ENCODE data around the gene VTI1A.

The VTI1A gene

DNA sequence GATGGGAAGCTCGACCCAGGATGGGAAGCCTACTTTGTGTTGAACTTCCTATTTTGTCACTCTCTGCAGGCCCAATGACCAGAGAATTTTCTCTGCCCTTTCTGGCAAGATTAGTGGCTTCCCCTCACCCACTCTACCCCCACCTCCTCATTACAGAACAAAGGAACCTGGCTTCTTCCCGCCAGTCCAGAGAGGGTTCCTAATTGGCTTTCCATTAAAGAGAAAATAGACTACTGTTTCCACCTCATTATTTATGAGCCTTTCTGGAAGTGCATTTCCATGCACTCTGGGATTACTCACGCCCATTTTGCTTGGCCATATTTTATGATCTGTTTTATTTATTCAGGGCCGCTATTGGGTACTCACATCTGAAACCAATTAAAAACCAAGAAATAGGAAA lies 408.1 kb downstream of the VTI1A start:
- Histone ChIP-seq H3K4me3 (ENCODE audit: low read depth, low read length) (no peak overlapping the region), H3K4me1 (ENCODE audit: control insufficient read depth, insufficient read depth, low read length) (no peaks in the 10 kb centered on the region), H3K36me3 (ENCODE audit: control insufficient read depth in 2 of 2, insufficient read depth in 1 of 2, low read length in 2 of 2) (no peaks in the 10 kb centered on the region), H3K27ac (ENCODE audit: extremely low read depth, low read depth, low read length) (no peak overlapping the region), H3K9me3 (ENCODE audit: control insufficient read depth, insufficient read depth, low read depth, low read length) (no peaks in the 10 kb centered on the region)
- TF ChIP-seq ZNF518A (tag by site-specific recombination; conservative IDR thresholded peaks at IDR 0.05; ENCODE audit: low read depth) (no peak), ZBTB7A (tag by site-specific recombination; IDR thresholded peaks at IDR 0.05; ENCODE audit: low read depth) (no peak), ZNF140 (tag by site-specific recombination; IDR thresholded peaks at IDR 0.05) (no peak), ZNF558 (tag by site-specific recombination; IDR thresholded peaks at IDR 0.05) (no peak), OVOL3 (tag by site-specific recombination; IDR thresholded peaks at IDR 0.05) (no peak), ZNF398 (tag by site-specific recombination; IDR thresholded peaks at IDR 0.05) (no peak)
- TF ChIP-seq, protein P1, sequence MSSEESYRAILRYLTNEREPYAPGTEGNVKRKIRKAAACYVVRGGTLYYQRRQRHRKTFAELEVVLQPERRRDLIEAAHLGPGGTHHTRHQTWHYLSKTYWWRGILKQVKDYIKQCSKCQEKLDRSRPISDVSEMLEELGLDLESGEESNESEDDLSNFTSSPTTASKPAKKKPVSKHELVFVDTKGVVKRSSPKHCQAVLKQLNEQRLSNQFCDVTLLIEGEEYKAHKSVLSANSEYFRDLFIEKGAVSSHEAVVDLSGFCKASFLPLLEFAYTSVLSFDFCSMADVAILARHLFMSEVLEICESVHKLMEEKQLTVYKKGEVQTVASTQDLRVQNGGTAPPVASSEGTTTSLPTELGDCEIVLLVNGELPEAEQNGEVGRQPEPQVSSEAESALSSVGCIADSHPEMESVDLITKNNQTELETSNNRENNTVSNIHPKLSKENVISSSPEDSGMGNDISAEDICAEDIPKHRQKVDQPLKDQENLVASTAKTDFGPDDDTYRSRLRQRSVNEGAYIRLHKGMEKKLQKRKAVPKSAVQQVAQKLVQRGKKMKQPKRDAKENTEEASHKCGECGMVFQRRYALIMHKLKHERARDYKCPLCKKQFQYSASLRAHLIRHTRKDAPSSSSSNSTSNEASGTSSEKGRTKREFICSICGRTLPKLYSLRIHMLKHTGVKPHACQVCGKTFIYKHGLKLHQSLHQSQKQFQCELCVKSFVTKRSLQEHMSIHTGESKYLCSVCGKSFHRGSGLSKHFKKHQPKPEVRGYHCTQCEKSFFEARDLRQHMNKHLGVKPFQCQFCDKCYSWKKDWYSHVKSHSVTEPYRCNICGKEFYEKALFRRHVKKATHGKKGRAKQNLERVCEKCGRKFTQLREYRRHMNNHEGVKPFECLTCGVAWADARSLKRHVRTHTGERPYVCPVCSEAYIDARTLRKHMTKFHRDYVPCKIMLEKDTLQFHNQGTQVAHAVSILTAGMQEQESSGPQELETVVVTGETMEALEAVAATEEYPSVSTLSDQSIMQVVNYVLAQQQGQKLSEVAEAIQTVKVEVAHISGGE (tag by site-specific recombination; conservative IDR thresholded peaks at IDR 0.05; ENCODE audit: low read depth): no peak
- TF ChIP-seq, protein P2, sequence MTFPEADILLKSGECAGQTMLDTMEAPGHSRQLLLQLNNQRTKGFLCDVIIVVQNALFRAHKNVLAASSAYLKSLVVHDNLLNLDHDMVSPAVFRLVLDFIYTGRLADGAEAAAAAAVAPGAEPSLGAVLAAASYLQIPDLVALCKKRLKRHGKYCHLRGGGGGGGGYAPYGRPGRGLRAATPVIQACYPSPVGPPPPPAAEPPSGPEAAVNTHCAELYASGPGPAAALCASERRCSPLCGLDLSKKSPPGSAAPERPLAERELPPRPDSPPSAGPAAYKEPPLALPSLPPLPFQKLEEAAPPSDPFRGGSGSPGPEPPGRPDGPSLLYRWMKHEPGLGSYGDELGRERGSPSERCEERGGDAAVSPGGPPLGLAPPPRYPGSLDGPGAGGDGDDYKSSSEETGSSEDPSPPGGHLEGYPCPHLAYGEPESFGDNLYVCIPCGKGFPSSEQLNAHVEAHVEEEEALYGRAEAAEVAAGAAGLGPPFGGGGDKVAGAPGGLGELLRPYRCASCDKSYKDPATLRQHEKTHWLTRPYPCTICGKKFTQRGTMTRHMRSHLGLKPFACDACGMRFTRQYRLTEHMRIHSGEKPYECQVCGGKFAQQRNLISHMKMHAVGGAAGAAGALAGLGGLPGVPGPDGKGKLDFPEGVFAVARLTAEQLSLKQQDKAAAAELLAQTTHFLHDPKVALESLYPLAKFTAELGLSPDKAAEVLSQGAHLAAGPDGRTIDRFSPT (tag by site-specific recombination; IDR thresholded peaks at IDR 0.05): no peak
- POLR2A ChIA-PET: no interaction called here
- CTCF ChIA-PET: no interaction called here

- Histone ChIP-seq H3K9me3 (ENCODE audit: control insufficient read depth, insufficient read depth, low read depth, low read length) (no peaks in the 10 kb centered on the region), H3K4me1 (ENCODE audit: control insufficient read depth, insufficient read depth, low read length) (no peaks in the 10 kb centered on the region), H3K36me3 (ENCODE audit: control insufficient read depth in 2 of 2, insufficient read depth in 1 of 2, low read length in 2 of 2) (no peaks in the 10 kb centered on the region), H3K4me3 (ENCODE audit: low read depth, low read length) (no peak overlapping the region), H3K27ac (ENCODE audit: extremely low read depth, low read depth, low read length) (no peak overlapping the region)
- ChIA-PET CTCF (interaction anchor here (0.7 kb wide), 1 partner anchor 573 kb away, joined by 3 read pairs; no protein-coding TSS in a partner anchor), POLR2A (no interaction called here)
- no peak for TF ChIP-seq SP7 (tag by site-specific recombination; IDR thresholded peaks at IDR 0.05)
- TF ChIP-seq ZNF324 (tag by site-specific recombination; IDR thresholded peaks at IDR 0.05): no peak
- TF ChIP-seq ZNF555 (tag by site-specific recombination; conservative IDR thresholded peaks at IDR 0.05): no peak
- no peak for TF ChIP-seq ZNF302 (tag by site-specific recombination; IDR thresholded peaks at IDR 0.05; ENCODE audit: low read depth)
- TF ChIP-seq ZNF433 (tag by site-specific recombination; IDR thresholded peaks at IDR 0.05; ENCODE audit: low read depth): no peak
- no peak for TF ChIP-seq ZNF121 (tag by site-specific recombination; IDR thresholded peaks at IDR 0.05)
- TF ChIP-seq ZNF26 (tag by site-specific recombination; IDR thresholded peaks at IDR 0.05): no peak
- no peak for TF ChIP-seq KLF16 (tag by site-specific recombination; IDR thresholded peaks at IDR 0.05)
- TF ChIP-seq ZSCAN30 (tag by site-specific recombination; IDR thresholded peaks at IDR 0.05): no peak
- TF ChIP-seq ZNF202 (tag by site-specific recombination; IDR thresholded peaks at IDR 0.05; ENCODE audit: borderline replicate concordance): no peak
- TF ChIP-seq HOXC10 (CRISPR knock-in tag; IDR thresholded peaks at IDR 0.05): no peak
These were observed 410.5 kb downstream of the VTI1A start for GRCh38 chr10:112857493-112857892.
